B cell (primary cell): ENCODE measurements around the gene GRB10. TPM values are rescaled to one million over a fixed set of nuclear protein-coding genes. Genes with fewer than 3 reads are reported as not detected.

Experiments
- ATAC-seq: fragments of 200-7000 bp; cut with Tn5 transposase; one replicate; pipeline ENCODE4 v1.10.0; 2021; ENCODE audit warnings: low read depth, mild to moderate bottlenecking, moderate number of reproducible peaks, moderate library complexity
- CTCF ChIA-PET: fragments of 350-600 bp; sonication (Branson Sonifier 250); formaldehyde crosslinking; loops from one replicate; lab custom pipeline; 2021; ENCODE audit warnings: antibody characterized with exemption, inconsistent platforms; lab: Charles Lee
- POLR2A ChIA-PET: fragments of 350-600 bp; sonication (Branson Sonifier 250); formaldehyde crosslinking; loops from one replicate; lab custom pipeline; 2021; ENCODE audit warnings: antibody characterized with exemption; lab: Charles Lee
- DNase-seq: peaks from one replicate; pipeline ENCODE4 v3.0.0; 2013
- H2AFZ ChIP-seq: 2 replicates; pipeline ENCODE4 v1.6.1; 2012; ENCODE audit warnings: mild to moderate bottlenecking, low read depth, low read length; ENCODE audit not compliant: insufficient read depth, poor library complexity, severe bottlenecking
- H3K27ac ChIP-seq, 2 donors: 1 replicate in 1 of 2; 2 replicates in 1 of 2; pipeline ENCODE4 v1.5.1; 2012 to 2013; ENCODE audit warnings: low read length in 2 of 2, mild to moderate bottlenecking in 2 of 2, moderate library complexity in 1 of 2
- H3K27me3 ChIP-seq, 4 experiments: fragments of 200-600 bp in 1 of 4; sonication (generic) in 1 of 4; replicated peaks in 1 of 4; 1 replicate in 2 of 4; 2 replicates in 2 of 4; pipeline versions ENCODE4 v1.6.1 to v1.7.0; 2013 to 2016; ENCODE audit warnings: low read length in 3 of 4, mild to moderate bottlenecking in 2 of 4, mixed read lengths in 1 of 4, moderate library complexity in 1 of 4; ENCODE audit not compliant: insufficient read depth in 4 of 4, control insufficient read depth in 3 of 4; ENCODE audit errors: control extremely low read depth in 1 of 4
- H3K36me3 ChIP-seq, 2 experiments: replicated peaks in 1 of 2; 1 replicate in 1 of 2; 2 replicates in 1 of 2; pipeline versions ENCODE4 v1.6.1 to v1.7.1; 2013; ENCODE audit warnings: low read length in 1 of 2; ENCODE audit not compliant: insufficient read depth in 2 of 2, control insufficient read depth in 1 of 2; ENCODE audit errors: control extremely low read depth in 1 of 2, extremely low read depth in 1 of 2
- H3K4me1 ChIP-seq, 2 donors: fragments of 200-600 bp in 1 of 2; sonication (generic) in 1 of 2; 1 replicate in 1 of 2; 2 replicates in 1 of 2; pipeline versions ENCODE4 v1.5.1 to v1.6.1; 2013 to 2017; ENCODE audit warnings: low read length in 2 of 2; ENCODE audit not compliant: control insufficient read depth in 2 of 2, insufficient read depth in 2 of 2
- H3K4me2 ChIP-seq: replicated peaks from 2 replicates; pipeline ENCODE3; 2012; ENCODE audit warnings: mild to moderate bottlenecking, low read depth, low read length; ENCODE audit not compliant: poor library complexity, severe bottlenecking
- H3K4me3 ChIP-seq, 5 experiments: fragments of 200-600 bp in 1 of 5; sonication (generic) in 1 of 5; 1 replicate in 3 of 5; 2 replicates in 2 of 5; pipeline versions ENCODE4 v1.5.1 to v1.7.0; 2011 to 2016; ENCODE audit warnings: low read length in 4 of 5, mild to moderate bottlenecking in 4 of 5, low read depth in 2 of 5, control low read depth in 1 of 5, moderate library complexity in 1 of 5; ENCODE audit not compliant: insufficient read depth in 1 of 5; ENCODE audit errors: control extremely low read depth in 1 of 5, extremely low read depth in 1 of 5
- H3K79me2 ChIP-seq: fragments of 200-600 bp; sonication (generic); one replicate; pipeline ENCODE4 v1.6.0; 2016; ENCODE audit warnings: low read length; ENCODE audit not compliant: control insufficient read depth, insufficient read depth
- H3K9ac ChIP-seq: fragments of 200-600 bp; sonication (generic); 2 replicates; pipeline ENCODE4 v1.6.1; 2017; ENCODE audit warnings: mild to moderate bottlenecking, low read length, moderate library complexity
- H3K9me3 ChIP-seq, 3 donors: one replicate each; pipeline versions ENCODE4 v1.6.1 to v1.7.1; 2013; ENCODE audit warnings: low read length in 2 of 3; ENCODE audit not compliant: control insufficient read depth in 2 of 3, insufficient read depth in 1 of 3; ENCODE audit errors: control extremely low read depth in 1 of 3
- H4K20me1 ChIP-seq: 2 replicates; pipeline ENCODE4 v1.6.0; 2012; ENCODE audit warnings: mild to moderate bottlenecking, low read length; ENCODE audit not compliant: insufficient read depth, control insufficient read depth, poor library complexity, severe bottlenecking
- H3K27ac Mint-ChIP-seq: one replicate; pipeline ENCODE4 v1.8.0; 2021; ENCODE audit warnings: mixed read lengths
- H3K27me3 Mint-ChIP-seq: one replicate; pipeline ENCODE4 v1.8.0; 2021; ENCODE audit warnings: mixed read lengths
- H3K4me1 Mint-ChIP-seq: one replicate; pipeline ENCODE4 v1.8.0; 2021; ENCODE audit warnings: mixed read lengths
- H3K4me3 Mint-ChIP-seq: one replicate; pipeline ENCODE4 v1.8.0; 2021; ENCODE audit warnings: mixed read lengths
- H3K9me3 Mint-ChIP-seq: one replicate; pipeline ENCODE4 v1.8.0; 2022; ENCODE audit warnings: mixed read lengths; ENCODE audit not compliant: insufficient read depth
- EZH2 ChIP-seq: IDR thresholded peaks from 2 replicates; pipeline ENCODE4 v1.6.1; 2012; ENCODE audit warnings: borderline replicate concordance, low read depth, mild to moderate bottlenecking, moderate library complexity, low read length; ENCODE audit not compliant: insufficient read depth, poor library complexity, severe bottlenecking
- WGBS: methylation state at CpG from one replicate; pipeline ENCODE4 v1.1.5; 2013; ENCODE audit warnings: missing lambda C conversion rate; ENCODE audit not compliant: insufficient coverage; 5-methylcytosine and 5-hydroxymethylcytosine counted together
- intact Hi-C: fragments of 100-400 bp; cut with micrococcal nuclease; formaldehyde crosslinking; loops from one replicate; pipeline ENCODE4 v1.10.0; 2022
- polyA plus RNA-seq: library from polyadenylated mRNA; depleted of rRNA; stranded (reverse); fragments of >200 nt; gene quantifications from 2 replicates; pipeline ENCODE4 v1.2.3, GENCODE V29; 2012
- total RNA-seq, 2 donors: library from RNA; stranded (reverse); fragments of 120-200 nt in 1 of 2; gene quantifications; 1 replicate in 1 of 2; 2 replicates in 1 of 2; pipeline versions ENCODE4 v1.2.3 to v1.2.4, GENCODE V29; 2013 to 2022
- TF ChIP-seq, protein P1 (sequence below): fragments of 200-600 bp; IDR thresholded peaks from one replicate; pipeline ENCODE4 v1.8.0; 2022; ENCODE audit warnings: antibody characterized with exemption, mild to moderate bottlenecking

GRB10 gene
- total and polyA plus RNA-seq, 2 donors (not counting 1 experiment from before 2014, with no cell fraction given) = 0.04 TPM; not detected in 1

- Histone ChIP-seq H3K79me2 (no peaks in the 10 kb centered on the region), H2AFZ (no peak overlapping the region), H3K9me3 (no peaks in the 10 kb centered on the region), H3K27ac (no peak overlapping the region), H3K9ac (no peak overlapping the region), H4K20me1 (no peaks in the 10 kb centered on the region), H3K27me3 (no peaks in the 10 kb centered on the region), H3K4me3 (no peak overlapping the region), H3K4me2 (no peak overlapping the region), H3K4me1 (no peaks in the 10 kb centered on the region), H3K36me3 (no peaks in the 10 kb centered on the region)
- Mint-ChIP-seq H3K4me1 (no peaks in the 10 kb centered on the region), H3K9me3 (no peaks in the 10 kb centered on the region), H3K4me3 (no peak overlapping the region), H3K27ac (no peak overlapping the region), H3K27me3 (peaks cover 7% of the 10 kb centered on the region)
- TF ChIP-seq EZH2 = no peak
- TF ChIP-seq, protein P1, sequence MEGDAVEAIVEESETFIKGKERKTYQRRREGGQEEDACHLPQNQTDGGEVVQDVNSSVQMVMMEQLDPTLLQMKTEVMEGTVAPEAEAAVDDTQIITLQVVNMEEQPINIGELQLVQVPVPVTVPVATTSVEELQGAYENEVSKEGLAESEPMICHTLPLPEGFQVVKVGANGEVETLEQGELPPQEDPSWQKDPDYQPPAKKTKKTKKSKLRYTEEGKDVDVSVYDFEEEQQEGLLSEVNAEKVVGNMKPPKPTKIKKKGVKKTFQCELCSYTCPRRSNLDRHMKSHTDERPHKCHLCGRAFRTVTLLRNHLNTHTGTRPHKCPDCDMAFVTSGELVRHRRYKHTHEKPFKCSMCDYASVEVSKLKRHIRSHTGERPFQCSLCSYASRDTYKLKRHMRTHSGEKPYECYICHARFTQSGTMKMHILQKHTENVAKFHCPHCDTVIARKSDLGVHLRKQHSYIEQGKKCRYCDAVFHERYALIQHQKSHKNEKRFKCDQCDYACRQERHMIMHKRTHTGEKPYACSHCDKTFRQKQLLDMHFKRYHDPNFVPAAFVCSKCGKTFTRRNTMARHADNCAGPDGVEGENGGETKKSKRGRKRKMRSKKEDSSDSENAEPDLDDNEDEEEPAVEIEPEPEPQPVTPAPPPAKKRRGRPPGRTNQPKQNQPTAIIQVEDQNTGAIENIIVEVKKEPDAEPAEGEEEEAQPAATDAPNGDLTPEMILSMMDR = no peak
- ATAC-seq (no peak), DNase-seq (no peak)
- ChIA-PET POLR2A (no interaction called here), CTCF (interaction anchor here (0.9 kb wide), 1 partner anchor 26 kb away, joined by 3 read pairs; no protein-coding TSS in a partner anchor)
- intact Hi-C loops = no loop called here
- WGBS = 91% methylated on average over 6 of the region's 6 CpGs
These were observed 175.1 kb downstream of the GRB10 start for GRCh38 chr7:50607524-50608125.

GRCh38 chr7:50605059-50605458 is 177.6 kb downstream of the GRB10 start:
- H3K27me3 Mint-ChIP-seq = peaks cover 8% of the 10 kb centered on the region
- no peaks in the 10 kb centered on the region for H3K9me3 Mint-ChIP-seq
- H3K9me3 ChIP-seq = no peaks in the 10 kb centered on the region
- H2AFZ ChIP-seq = no peak overlapping the region
- ChIA-PET CTCF (no interaction called here), POLR2A (no interaction called here)
- no peak overlapping the region for H3K27ac ChIP-seq
- H3K27me3 ChIP-seq = no peaks in the 10 kb centered on the region
- DNase-seq (no peak), ATAC-seq (no peak)
- no peaks in the 10 kb centered on the region for H3K4me1 ChIP-seq
- H4K20me1 ChIP-seq = no peaks in the 10 kb centered on the region
- no peak for TF ChIP-seq EZH2
- TF ChIP-seq, protein P1 = no peak
- H3K4me2 ChIP-seq = no peak overlapping the region
- no peak overlapping the region for H3K9ac ChIP-seq
- no peaks in the 10 kb centered on the region for H3K36me3 ChIP-seq
- intact Hi-C loops = no loop called here
- no peak overlapping the region for H3K4me3 Mint-ChIP-seq
- H3K4me1 Mint-ChIP-seq = no peaks in the 10 kb centered on the region
- 88% methylated on average over 13 of the region's 13 CpGs for WGBS
- H3K79me2 ChIP-seq = no peaks in the 10 kb centered on the region
- no peak overlapping the region for H3K4me3 ChIP-seq
- H3K27ac Mint-ChIP-seq = no peak overlapping the region
